GM23338 (cell line): ENCODE data around the gene PAQR4. TPM values are rescaled to one million over a fixed set of nuclear protein-coding genes. Genes with fewer than 3 reads are reported as not detected.

Experiments used
- ATAC-seq: fragments of 200-7000 bp; cut with Tn5 transposase; 3 replicates; pipeline ENCODE4 v1.9.1; 2020
- DNase-seq: peaks from one replicate; pipeline ENCODE4 v3.0.0-alpha.2; 2015; ENCODE audit warnings: low spot score
- H2AFZ ChIP-seq: fragments of 200-600 bp; sonication (generic); 2 replicates; pipeline ENCODE4 v1.8.0; 2016; ENCODE audit warnings: antibody characterized with exemption, mild to moderate bottlenecking, moderate library complexity
- H3F3A ChIP-seq: fragments of 200-600 bp; sonication (generic); replicated peaks from 2 replicates; pipeline ENCODE4 v1.8.0; 2017; ENCODE audit warnings: antibody characterized with exemption, mixed run types, low read depth
- H3K27ac ChIP-seq: fragments of 200-600 bp; sonication (generic); 2 replicates; pipeline ENCODE4 v1.6.1; 2016; ENCODE audit warnings: low read depth
- H3K27me3 ChIP-seq: fragments of 200-600 bp; sonication (generic); 2 replicates; pipeline ENCODE4 v1.8.0; 2016; ENCODE audit warnings: mild to moderate bottlenecking, mixed run types, moderate library complexity; ENCODE audit not compliant: insufficient read depth
- H3K36me3 ChIP-seq: fragments of 200-600 bp; sonication (generic); 2 replicates; pipeline ENCODE4 v1.8.0; 2016; ENCODE audit warnings: mild to moderate bottlenecking; ENCODE audit not compliant: insufficient read depth
- H3K4me1 ChIP-seq: fragments of 200-600 bp; sonication (generic); 2 replicates; pipeline ENCODE4 v1.8.0; 2016; ENCODE audit warnings: mild to moderate bottlenecking, moderate library complexity; ENCODE audit not compliant: insufficient read depth
- H3K4me2 ChIP-seq: fragments of 200-600 bp; sonication (generic); 2 replicates; pipeline ENCODE4 v1.7.1; 2017; ENCODE audit warnings: mixed run types
- H3K4me3 ChIP-seq: fragments of 200-600 bp; sonication (generic); 2 replicates; pipeline ENCODE4 v1.6.1; 2016; ENCODE audit warnings: mixed run types
- H3K79me2 ChIP-seq: fragments of 200-600 bp; sonication (generic); replicated peaks from 2 replicates; pipeline ENCODE4 v1.8.0; 2017; ENCODE audit warnings: mild to moderate bottlenecking; ENCODE audit not compliant: insufficient read depth
- H3K9me2 ChIP-seq: fragments of 200-600 bp; sonication (generic); 2 replicates; pipeline ENCODE4 v1.8.0; 2017; ENCODE audit not compliant: insufficient read depth
- H4K20me1 ChIP-seq: fragments of 200-600 bp; sonication (generic); replicated peaks from 2 replicates; pipeline ENCODE4 v1.8.0; 2017; ENCODE audit warnings: mild to moderate bottlenecking; ENCODE audit not compliant: insufficient read depth
- H3K27ac Mint-ChIP-seq: 2 replicates; pipeline ENCODE4 v1.8.0; 2020; ENCODE audit warnings: inconsistent platforms, mild to moderate bottlenecking, moderate library complexity, mixed read lengths
- H3K27me3 Mint-ChIP-seq: 3 replicates; pipeline ENCODE4 v1.8.0; 2022; ENCODE audit warnings: low read depth, mild to moderate bottlenecking, moderate library complexity, mixed read lengths, inconsistent platforms; ENCODE audit not compliant: insufficient read depth, poor library complexity
- H3K36me3 Mint-ChIP-seq: 3 replicates; pipeline ENCODE4 v1.8.0; 2021; ENCODE audit warnings: low read depth, mild to moderate bottlenecking, inconsistent platforms, moderate library complexity, mixed read lengths
- H3K4me1 Mint-ChIP-seq: 3 replicates; pipeline ENCODE4 v1.8.0; 2020; ENCODE audit warnings: mild to moderate bottlenecking, inconsistent platforms, mixed read lengths
- H3K4me3 Mint-ChIP-seq: 3 replicates; pipeline ENCODE4 v1.8.0; 2021; ENCODE audit warnings: moderate library complexity, mild to moderate bottlenecking, inconsistent platforms, mixed read lengths
- H3K9me3 Mint-ChIP-seq: 3 replicates; pipeline ENCODE4 v1.8.0; 2020; ENCODE audit warnings: moderate library complexity, mild to moderate bottlenecking, inconsistent platforms, mixed read lengths
- CREB1 ChIP-seq: fragments of 250-450 bp; sonication (Bioruptor Pico); IDR thresholded peaks from 2 replicates; pipeline ENCODE4 v1.5.0; 2020; ENCODE audit warnings: low read depth, mild to moderate bottlenecking, moderate library complexity
- EZH2 ChIP-seq: fragments of 200-600 bp; sonication (generic); IDR thresholded peaks from one replicate; pipeline ENCODE4 v1.8.0; 2017; ENCODE audit warnings: antibody characterized with exemption, mild to moderate bottlenecking, low read depth; ENCODE audit not compliant: unreplicated experiment
- EZH2phosphoT487 ChIP-seq: fragments of 200-600 bp; sonication (generic); IDR thresholded peaks from one replicate; pipeline ENCODE4 v1.8.1; 2018; ENCODE audit warnings: antibody characterized with exemption; ENCODE audit not compliant: unreplicated experiment
- JUNB ChIP-seq: IDR thresholded peaks from one replicate; pipeline ENCODE4 v1.6.1; 2016; ENCODE audit warnings: antibody characterized with exemption; ENCODE audit not compliant: unreplicated experiment
- NANOG ChIP-seq: IDR thresholded peaks from 2 replicates; pipeline ENCODE4 v1.6.1; 2016; ENCODE audit warnings: antibody characterized with exemption, borderline replicate concordance
- POLR2AphosphoS5 ChIP-seq: IDR thresholded peaks from 2 replicates; pipeline ENCODE4 v1.6.1; 2016; ENCODE audit warnings: antibody characterized with exemption, low read depth
- STAT1 ChIP-seq: IDR thresholded peaks from one replicate; pipeline ENCODE4 v1.6.1; 2016; ENCODE audit warnings: antibody characterized with exemption; ENCODE audit not compliant: unreplicated experiment
- ZNF114 ChIP-seq: fragments of 250-450 bp; sonication (Bioruptor Pico); IDR thresholded peaks from 2 replicates; pipeline ENCODE4 v1.5.0; 2020; ENCODE audit warnings: mild to moderate bottlenecking, moderate library complexity
- ZNF331 ChIP-seq: fragments of 250-450 bp; sonication (Bioruptor Pico); IDR thresholded peaks from 2 replicates; pipeline ENCODE4 v1.5.0; 2020; ENCODE audit warnings: low read depth, mild to moderate bottlenecking, moderate library complexity
- polyA plus RNA-seq: library from polyadenylated mRNA; unstranded; fragments of >200 nt; fragmentation: Nextera tagmentation; extraction: Ambion mirVana; gene quantifications from 2 replicates; pipeline ENCODE4 v1.2.1, GENCODE V29; 2016
- total RNA-seq: library from RNA; depleted of rRNA; stranded (reverse); fragments of >200 nt; shearing (Covaris generic); gene quantifications from 2 replicates; pipeline ENCODE4 v1.2.3, GENCODE V29; 2014
- TF ChIP-seq, protein P1 (sequence below): fragments of 250-450 bp; sonication (Bioruptor Pico); IDR thresholded peaks from 2 replicates; pipeline ENCODE4 v1.5.0; 2020; ENCODE audit warnings: mild to moderate bottlenecking, moderate library complexity
- TF ChIP-seq, protein P2 (sequence below): IDR thresholded peaks from one replicate; pipeline ENCODE4 v1.6.1; 2018; ENCODE audit warnings: antibody characterized with exemption; ENCODE audit not compliant: unreplicated experiment
- TF ChIP-seq, protein P3 (sequence below): IDR thresholded peaks from 2 replicates; pipeline ENCODE4 v1.6.1; 2016; ENCODE audit warnings: antibody characterized with exemption
- TF ChIP-seq, protein P4 (sequence below), 2 experiments: fragments of 200-600 bp in 1 of 2; sonication (generic) in 1 of 2; conservative IDR thresholded peaks; 2 replicates each; pipeline versions ENCODE4 v1.5.1 to v1.6.1; 2016 to 2017; ENCODE audit warnings: antibody characterized with exemption in 2 of 2, low read depth in 2 of 2, mild to moderate bottlenecking in 2 of 2, moderate library complexity in 1 of 2

Gene PAQR4
- total and polyA plus RNA-seq, 2 experiments from 2014 or later: 7.0 to 29.3 TPM

DNA sequence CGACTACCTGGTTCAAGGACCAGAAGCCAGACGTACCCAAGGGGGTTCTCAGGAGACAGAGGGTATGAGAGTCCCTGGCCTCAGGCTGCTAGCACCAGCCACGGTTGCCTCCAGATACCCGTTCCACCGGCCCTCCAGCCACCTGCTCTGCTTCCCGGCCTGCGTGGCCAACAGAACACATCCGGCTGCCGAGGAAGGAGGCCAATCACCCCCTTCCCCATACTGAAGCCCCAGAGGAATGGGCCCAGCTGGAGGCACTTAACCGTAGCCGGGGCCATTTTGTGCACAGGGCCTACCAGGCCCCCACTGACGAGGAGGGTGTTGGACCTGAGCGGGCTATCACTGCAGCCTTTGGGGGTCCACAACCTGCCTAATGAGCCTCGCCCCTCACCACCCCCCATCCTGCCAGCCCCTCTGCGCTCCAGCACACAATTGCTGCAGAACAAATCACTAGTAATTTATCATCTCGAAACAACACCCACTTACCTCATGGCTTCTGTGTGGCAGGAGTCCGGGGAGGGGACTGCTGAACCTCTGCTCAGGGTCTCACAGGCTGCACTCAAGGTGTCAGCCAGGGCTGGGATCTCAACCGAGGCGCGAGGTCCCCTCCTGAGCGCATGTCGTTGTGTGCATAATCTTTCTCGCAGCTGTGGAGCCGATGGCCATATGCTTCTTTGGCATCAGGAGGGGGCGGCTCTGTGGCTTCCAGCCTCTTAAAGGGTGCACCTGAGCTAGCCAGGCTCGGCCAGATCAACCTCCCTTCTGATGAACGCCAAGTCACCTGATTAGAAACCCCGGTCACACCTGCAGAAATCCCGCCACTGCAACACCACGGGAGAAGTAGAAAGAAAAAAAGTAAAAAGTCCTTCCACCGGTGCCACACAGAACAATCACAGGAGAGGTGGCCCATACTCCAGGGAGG lies 15.2 kb upstream of the PAQR4 start:
- peaks cover 20% of the 10 kb centered on the region; the same call in 1 of the 2 replicates for H3K4me1 ChIP-seq
- no peaks in the 10 kb centered on the region for H3K9me3 Mint-ChIP-seq
- H3K4me1 Mint-ChIP-seq: peaks cover 22% of the 10 kb centered on the region
- H3K27ac Mint-ChIP-seq: no peak overlapping the region
- H3K79me2 ChIP-seq: no peaks in the 10 kb centered on the region
- no peaks in the 10 kb centered on the region for H3K36me3 Mint-ChIP-seq
- H2AFZ ChIP-seq: 0 out of 2 replicates have a peak overlapping the region, but pooled peaks have one; percentile 43
- DNase-seq (no peak), ATAC-seq (no peak)
- no peak overlapping the region for H3K27ac ChIP-seq
- no peak overlapping the region for H3K4me2 ChIP-seq
- 0 out of 2 replicates have a peak, but pooled peaks cover 9% of the 10 kb centered on the region for H3F3A ChIP-seq
- H3K27me3 ChIP-seq: no peaks in the 10 kb centered on the region
- no peaks in the 10 kb centered on the region for H3K9me2 ChIP-seq
- no peaks in the 10 kb centered on the region for H4K20me1 ChIP-seq
- H3K4me3 ChIP-seq: no peak overlapping the region
- H3K36me3 ChIP-seq: no peaks in the 10 kb centered on the region
- no peak overlapping the region; the same call in 2 of the 3 replicates for H3K4me3 Mint-ChIP-seq
- H3K27me3 Mint-ChIP-seq: peaks cover 14% of the 10 kb centered on the region
- TF ChIP-seq, protein P1, sequence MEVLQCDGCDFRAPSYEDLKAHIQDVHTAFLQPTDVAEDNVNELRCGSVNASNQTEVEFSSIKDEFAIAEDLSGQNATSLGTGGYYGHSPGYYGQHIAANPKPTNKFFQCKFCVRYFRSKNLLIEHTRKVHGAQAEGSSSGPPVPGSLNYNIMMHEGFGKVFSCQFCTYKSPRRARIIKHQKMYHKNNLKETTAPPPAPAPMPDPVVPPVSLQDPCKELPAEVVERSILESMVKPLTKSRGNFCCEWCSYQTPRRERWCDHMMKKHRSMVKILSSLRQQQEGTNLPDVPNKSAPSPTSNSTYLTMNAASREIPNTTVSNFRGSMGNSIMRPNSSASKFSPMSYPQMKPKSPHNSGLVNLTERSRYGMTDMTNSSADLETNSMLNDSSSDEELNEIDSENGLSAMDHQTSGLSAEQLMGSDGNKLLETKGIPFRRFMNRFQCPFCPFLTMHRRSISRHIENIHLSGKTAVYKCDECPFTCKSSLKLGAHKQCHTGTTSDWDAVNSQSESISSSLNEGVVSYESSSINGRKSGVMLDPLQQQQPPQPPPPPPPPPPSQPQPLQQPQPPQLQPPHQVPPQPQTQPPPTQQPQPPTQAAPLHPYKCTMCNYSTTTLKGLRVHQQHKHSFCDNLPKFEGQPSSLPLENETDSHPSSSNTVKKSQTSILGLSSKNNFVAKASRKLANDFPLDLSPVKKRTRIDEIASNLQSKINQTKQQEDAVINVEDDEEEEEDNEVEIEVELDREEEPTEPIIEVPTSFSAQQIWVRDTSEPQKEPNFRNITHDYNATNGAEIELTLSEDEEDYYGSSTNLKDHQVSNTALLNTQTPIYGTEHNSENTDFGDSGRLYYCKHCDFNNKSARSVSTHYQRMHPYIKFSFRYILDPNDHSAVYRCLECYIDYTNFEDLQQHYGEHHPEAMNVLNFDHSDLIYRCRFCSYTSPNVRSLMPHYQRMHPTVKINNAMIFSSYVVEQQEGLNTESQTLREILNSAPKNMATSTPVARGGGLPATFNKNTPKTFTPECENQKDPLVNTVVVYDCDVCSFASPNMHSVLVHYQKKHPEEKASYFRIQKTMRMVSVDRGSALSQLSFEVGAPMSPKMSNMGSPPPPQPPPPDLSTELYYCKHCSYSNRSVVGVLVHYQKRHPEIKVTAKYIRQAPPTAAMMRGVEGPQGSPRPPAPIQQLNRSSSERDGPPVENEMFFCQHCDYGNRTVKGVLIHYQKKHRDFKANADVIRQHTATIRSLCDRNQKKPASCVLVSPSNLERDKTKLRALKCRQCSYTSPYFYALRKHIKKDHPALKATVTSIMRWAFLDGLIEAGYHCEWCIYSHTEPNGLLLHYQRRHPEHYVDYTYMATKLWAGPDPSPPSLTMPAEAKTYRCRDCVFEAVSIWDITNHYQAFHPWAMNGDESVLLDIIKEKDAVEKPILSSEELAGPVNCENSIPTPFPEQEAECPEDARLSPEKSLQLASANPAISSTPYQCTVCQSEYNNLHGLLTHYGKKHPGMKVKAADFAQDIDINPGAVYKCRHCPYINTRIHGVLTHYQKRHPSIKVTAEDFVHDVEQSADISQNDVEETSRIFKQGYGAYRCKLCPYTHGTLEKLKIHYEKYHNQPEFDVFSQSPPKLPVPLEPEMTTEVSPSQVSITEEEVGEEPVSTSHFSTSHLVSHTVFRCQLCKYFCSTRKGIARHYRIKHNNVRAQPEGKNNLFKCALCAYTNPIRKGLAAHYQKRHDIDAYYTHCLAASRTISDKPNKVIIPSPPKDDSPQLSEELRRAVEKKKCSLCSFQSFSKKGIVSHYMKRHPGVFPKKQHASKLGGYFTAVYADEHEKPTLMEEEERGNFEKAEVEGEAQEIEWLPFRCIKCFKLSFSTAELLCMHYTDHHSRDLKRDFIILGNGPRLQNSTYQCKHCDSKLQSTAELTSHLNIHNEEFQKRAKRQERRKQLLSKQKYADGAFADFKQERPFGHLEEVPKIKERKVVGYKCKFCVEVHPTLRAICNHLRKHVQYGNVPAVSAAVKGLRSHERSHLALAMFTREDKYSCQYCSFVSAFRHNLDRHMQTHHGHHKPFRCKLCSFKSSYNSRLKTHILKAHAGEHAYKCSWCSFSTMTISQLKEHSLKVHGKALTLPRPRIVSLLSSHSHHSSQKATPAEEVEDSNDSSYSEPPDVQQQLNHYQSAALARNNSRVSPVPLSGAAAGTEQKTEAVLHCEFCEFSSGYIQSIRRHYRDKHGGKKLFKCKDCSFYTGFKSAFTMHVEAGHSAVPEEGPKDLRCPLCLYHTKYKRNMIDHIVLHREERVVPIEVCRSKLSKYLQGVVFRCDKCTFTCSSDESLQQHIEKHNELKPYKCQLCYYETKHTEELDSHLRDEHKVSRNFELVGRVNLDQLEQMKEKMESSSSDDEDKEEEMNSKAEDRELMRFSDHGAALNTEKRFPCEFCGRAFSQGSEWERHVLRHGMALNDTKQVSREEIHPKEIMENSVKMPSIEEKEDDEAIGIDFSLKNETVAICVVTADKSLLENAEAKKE (CRISPR knock-in tag): no peak
- TF ChIP-seq EZH2: no peak
- TF ChIP-seq POLR2AphosphoS5: no peak
- TF ChIP-seq, protein P2, sequence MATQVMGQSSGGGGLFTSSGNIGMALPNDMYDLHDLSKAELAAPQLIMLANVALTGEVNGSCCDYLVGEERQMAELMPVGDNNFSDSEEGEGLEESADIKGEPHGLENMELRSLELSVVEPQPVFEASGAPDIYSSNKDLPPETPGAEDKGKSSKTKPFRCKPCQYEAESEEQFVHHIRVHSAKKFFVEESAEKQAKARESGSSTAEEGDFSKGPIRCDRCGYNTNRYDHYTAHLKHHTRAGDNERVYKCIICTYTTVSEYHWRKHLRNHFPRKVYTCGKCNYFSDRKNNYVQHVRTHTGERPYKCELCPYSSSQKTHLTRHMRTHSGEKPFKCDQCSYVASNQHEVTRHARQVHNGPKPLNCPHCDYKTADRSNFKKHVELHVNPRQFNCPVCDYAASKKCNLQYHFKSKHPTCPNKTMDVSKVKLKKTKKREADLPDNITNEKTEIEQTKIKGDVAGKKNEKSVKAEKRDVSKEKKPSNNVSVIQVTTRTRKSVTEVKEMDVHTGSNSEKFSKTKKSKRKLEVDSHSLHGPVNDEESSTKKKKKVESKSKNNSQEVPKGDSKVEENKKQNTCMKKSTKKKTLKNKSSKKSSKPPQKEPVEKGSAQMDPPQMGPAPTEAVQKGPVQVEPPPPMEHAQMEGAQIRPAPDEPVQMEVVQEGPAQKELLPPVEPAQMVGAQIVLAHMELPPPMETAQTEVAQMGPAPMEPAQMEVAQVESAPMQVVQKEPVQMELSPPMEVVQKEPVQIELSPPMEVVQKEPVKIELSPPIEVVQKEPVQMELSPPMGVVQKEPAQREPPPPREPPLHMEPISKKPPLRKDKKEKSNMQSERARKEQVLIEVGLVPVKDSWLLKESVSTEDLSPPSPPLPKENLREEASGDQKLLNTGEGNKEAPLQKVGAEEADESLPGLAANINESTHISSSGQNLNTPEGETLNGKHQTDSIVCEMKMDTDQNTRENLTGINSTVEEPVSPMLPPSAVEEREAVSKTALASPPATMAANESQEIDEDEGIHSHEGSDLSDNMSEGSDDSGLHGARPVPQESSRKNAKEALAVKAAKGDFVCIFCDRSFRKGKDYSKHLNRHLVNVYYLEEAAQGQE: no peak
- TF ChIP-seq ZNF331 (CRISPR knock-in tag): no peak
- TF ChIP-seq CREB1: no peak
- TF ChIP-seq JUNB: no peak
- TF ChIP-seq, protein P3, sequence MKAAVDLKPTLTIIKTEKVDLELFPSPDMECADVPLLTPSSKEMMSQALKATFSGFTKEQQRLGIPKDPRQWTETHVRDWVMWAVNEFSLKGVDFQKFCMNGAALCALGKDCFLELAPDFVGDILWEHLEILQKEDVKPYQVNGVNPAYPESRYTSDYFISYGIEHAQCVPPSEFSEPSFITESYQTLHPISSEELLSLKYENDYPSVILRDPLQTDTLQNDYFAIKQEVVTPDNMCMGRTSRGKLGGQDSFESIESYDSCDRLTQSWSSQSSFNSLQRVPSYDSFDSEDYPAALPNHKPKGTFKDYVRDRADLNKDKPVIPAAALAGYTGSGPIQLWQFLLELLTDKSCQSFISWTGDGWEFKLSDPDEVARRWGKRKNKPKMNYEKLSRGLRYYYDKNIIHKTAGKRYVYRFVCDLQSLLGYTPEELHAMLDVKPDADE: no peak
- no peak for TF ChIP-seq EZH2phosphoT487
- no peak for TF ChIP-seq NANOG
- no peak for TF ChIP-seq ZNF114 (CRISPR knock-in tag)
- TF ChIP-seq STAT1: no peak
- TF ChIP-seq, protein P4, sequence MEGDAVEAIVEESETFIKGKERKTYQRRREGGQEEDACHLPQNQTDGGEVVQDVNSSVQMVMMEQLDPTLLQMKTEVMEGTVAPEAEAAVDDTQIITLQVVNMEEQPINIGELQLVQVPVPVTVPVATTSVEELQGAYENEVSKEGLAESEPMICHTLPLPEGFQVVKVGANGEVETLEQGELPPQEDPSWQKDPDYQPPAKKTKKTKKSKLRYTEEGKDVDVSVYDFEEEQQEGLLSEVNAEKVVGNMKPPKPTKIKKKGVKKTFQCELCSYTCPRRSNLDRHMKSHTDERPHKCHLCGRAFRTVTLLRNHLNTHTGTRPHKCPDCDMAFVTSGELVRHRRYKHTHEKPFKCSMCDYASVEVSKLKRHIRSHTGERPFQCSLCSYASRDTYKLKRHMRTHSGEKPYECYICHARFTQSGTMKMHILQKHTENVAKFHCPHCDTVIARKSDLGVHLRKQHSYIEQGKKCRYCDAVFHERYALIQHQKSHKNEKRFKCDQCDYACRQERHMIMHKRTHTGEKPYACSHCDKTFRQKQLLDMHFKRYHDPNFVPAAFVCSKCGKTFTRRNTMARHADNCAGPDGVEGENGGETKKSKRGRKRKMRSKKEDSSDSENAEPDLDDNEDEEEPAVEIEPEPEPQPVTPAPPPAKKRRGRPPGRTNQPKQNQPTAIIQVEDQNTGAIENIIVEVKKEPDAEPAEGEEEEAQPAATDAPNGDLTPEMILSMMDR (conservative IDR thresholded peaks at IDR 0.05; ENCODE audit: low read depth in 2 of 2): no peak
